A673 (cell line): ENCODE measurements around the gene PAPPA. TPM values are rescaled to one million over a fixed set of nuclear protein-coding genes. Genes with fewer than 3 reads are reported as not detected.

Experiments used
- BruUV-seq: library from RNA; stranded (reverse); fragments of 400-500 nt; replicated peaks from 2 replicates; lab custom pipeline; 2021; lab: Mats Ljungman, UMichigan
- CTCF ChIA-PET: fragments of 300-600 bp; sonication (Branson Sonifier 250); formaldehyde crosslinking; loops from one replicate; lab custom pipeline; 2022; ENCODE audit warnings: antibody characterized with exemption; lab: Charles Lee
- POLR2A ChIA-PET: fragments of 300-600 bp; sonication (Branson Sonifier 250); formaldehyde crosslinking; loops from one replicate; lab custom pipeline; 2022; ENCODE audit warnings: antibody characterized with exemption; ENCODE audit not compliant: low non-redundant PET; lab: Charles Lee
- DNase-seq: peaks from one replicate; pipeline ENCODE4 v3.0.0-alpha.2; 2015; ENCODE audit warnings: low spot score
- H3K27ac ChIP-seq: fragments of 200-600 bp; sonication (generic); 2 replicates; pipeline ENCODE4 v1.5.1; 2016; ENCODE audit warnings: mixed run types, low read depth, mild to moderate bottlenecking, mixed read lengths, antibody characterized with exemption, low read length; ENCODE audit not compliant: poor library complexity, severe bottlenecking
- H3K27me3 ChIP-seq: fragments of 200-600 bp; sonication (generic); replicated peaks from 2 replicates; pipeline ENCODE4 v1.6.1; 2017; ENCODE audit warnings: mixed run types, low read depth, mild to moderate bottlenecking, mixed read lengths, antibody characterized with exemption, low read length; ENCODE audit not compliant: insufficient read depth, poor library complexity
- H3K36me3 ChIP-seq: fragments of 200-600 bp; sonication (generic); 2 replicates; pipeline ENCODE4 v1.6.1; 2016; ENCODE audit warnings: mixed run types, mild to moderate bottlenecking, mixed read lengths, antibody characterized with exemption, low read length; ENCODE audit not compliant: insufficient read depth, poor library complexity, severe bottlenecking
- H3K4me1 ChIP-seq: fragments of 200-600 bp; sonication (generic); 2 replicates; pipeline ENCODE4 v1.6.1; 2017; ENCODE audit warnings: mixed run types, mild to moderate bottlenecking, mixed read lengths, antibody characterized with exemption, low read length; ENCODE audit not compliant: insufficient read depth, poor library complexity, severe bottlenecking
- H3K4me3 ChIP-seq: fragments of 200-600 bp; sonication (generic); 2 replicates; pipeline ENCODE4 v1.5.1; 2016; ENCODE audit warnings: low read depth, mixed run types, mild to moderate bottlenecking, mixed read lengths, low read length; ENCODE audit not compliant: poor library complexity, severe bottlenecking
- H3K9me3 ChIP-seq: fragments of 200-600 bp; sonication (generic); 2 replicates; pipeline ENCODE4 v1.6.1; 2016; ENCODE audit warnings: mixed run types, low read depth, mild to moderate bottlenecking, mixed read lengths, antibody characterized with exemption, low read length; ENCODE audit not compliant: poor library complexity, severe bottlenecking
- EZH2 ChIP-seq: fragments of 200-600 bp; sonication (generic); IDR thresholded peaks from 2 replicates; pipeline ENCODE4 v1.6.1; 2017; ENCODE audit warnings: borderline replicate concordance, low read depth, mild to moderate bottlenecking, mixed read lengths, antibody characterized with exemption, low read length; ENCODE audit not compliant: poor library complexity, severe bottlenecking
- intact Hi-C: fragments of 100-400 bp; cut with micrococcal nuclease; formaldehyde crosslinking; loops from one replicate; pipeline ENCODE4 v1.10.0; 2022; ENCODE audit not compliant: unreplicated experiment
- total RNA-seq: library from RNA; stranded (reverse); gene quantifications from 2 replicates; pipeline ENCODE4 v1.2.3, GENCODE V29; 2021
- TF ChIP-seq, protein P1 (sequence below): fragments of 300-800, 200-600 bp; sonication (generic); conservative IDR thresholded peaks from 2 replicates; pipeline ENCODE4 v1.5.1; 2017; ENCODE audit warnings: low read depth, mild to moderate bottlenecking, antibody characterized with exemption, low read length, moderate library complexity, mixed read lengths

PAPPA gene
- total RNA-seq, 1 experiment from 2014 or later = 47.4 TPM

DNA sequence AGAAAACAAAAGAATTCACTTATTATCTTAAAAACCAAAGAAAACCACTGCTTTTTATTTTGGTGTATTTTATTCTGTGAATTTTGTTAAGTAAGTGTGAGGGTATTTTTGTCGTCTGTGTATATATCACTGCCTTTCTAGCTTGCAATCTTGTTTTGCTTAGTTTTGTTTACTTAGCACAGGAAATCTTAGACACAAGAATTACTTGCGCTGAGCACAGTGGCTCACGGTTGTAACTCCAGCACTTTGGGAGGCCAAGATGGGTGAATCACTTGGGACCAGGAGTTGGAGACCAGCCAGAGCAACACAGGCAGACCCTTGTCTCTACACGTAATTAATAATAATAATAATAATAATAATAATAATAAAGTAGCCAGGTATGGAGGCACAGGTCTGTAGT lies 230.3 kb downstream of the PAPPA start:
- Histone ChIP-seq H3K27me3 (no peaks in the 10 kb centered on the region), H3K27ac (no peak overlapping the region), H3K4me3 (no peak overlapping the region), H3K9me3 (no peaks in the 10 kb centered on the region), H3K36me3 (peaks cover 78% of the 10 kb centered on the region), H3K4me1 (no peaks in the 10 kb centered on the region)
- no peak for DNase-seq
- no TSS peak for BruUV-seq
- CTCF ChIA-PET = no interaction called here
- intact Hi-C loops = no loop called here
- TF ChIP-seq, protein P1, sequence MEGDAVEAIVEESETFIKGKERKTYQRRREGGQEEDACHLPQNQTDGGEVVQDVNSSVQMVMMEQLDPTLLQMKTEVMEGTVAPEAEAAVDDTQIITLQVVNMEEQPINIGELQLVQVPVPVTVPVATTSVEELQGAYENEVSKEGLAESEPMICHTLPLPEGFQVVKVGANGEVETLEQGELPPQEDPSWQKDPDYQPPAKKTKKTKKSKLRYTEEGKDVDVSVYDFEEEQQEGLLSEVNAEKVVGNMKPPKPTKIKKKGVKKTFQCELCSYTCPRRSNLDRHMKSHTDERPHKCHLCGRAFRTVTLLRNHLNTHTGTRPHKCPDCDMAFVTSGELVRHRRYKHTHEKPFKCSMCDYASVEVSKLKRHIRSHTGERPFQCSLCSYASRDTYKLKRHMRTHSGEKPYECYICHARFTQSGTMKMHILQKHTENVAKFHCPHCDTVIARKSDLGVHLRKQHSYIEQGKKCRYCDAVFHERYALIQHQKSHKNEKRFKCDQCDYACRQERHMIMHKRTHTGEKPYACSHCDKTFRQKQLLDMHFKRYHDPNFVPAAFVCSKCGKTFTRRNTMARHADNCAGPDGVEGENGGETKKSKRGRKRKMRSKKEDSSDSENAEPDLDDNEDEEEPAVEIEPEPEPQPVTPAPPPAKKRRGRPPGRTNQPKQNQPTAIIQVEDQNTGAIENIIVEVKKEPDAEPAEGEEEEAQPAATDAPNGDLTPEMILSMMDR = no peak
- TF ChIP-seq EZH2 = no peak
- POLR2A ChIA-PET = no interaction called here

DNA sequence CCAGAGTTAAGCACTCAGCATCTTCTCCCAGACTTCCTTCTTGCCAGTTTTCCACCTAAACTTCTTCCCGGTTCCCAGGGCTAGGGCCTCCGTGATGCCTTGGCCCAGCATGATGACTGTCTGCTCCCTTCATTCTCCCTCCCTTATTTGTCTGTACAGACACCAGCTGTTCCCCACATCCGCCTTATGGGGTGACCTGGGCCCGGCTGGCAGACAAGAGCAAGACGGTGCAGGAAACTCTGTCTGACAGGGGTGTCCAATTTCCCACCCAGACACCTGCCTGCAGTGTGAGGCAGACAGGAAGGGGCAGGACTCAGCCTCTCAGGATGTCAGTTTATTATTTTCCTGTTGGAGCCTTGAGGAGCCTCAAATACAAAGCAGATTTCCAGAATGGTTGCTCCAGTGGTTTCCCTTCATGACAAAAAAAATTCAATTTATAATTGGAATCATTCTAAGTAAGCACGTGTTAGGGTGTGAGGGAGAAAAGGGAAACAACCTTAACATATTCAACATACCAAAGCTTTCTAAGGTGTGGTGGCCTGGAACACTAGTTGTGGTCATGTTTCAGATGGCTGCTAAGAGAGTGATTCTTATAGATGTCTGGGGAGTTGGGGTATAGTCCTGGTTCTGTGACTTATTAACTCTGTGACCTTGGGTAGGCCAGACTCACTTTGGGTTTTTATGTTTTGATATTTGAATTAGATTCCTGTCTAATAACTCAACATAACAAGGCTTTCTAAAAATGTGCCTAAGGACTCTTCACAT lies 234.5 kb downstream of the PAPPA start:
- Histone ChIP-seq H3K27me3 (no peaks in the 10 kb centered on the region), H3K27ac (no peak overlapping the region), H3K36me3 (peaks cover 80% of the 10 kb centered on the region), H3K9me3 (no peaks in the 10 kb centered on the region), H3K4me1 (no peaks in the 10 kb centered on the region), H3K4me3 (no peak overlapping the region)
- ChIA-PET POLR2A (no interaction called here), CTCF (no interaction called here)
- intact Hi-C loops = no loop called here
- no peak for TF ChIP-seq EZH2
- TF ChIP-seq, protein P1 = no peak
- BruUV-seq = no TSS peak
- no peak for DNase-seq

- no peaks in the 10 kb centered on the region for H3K4me1 ChIP-seq
- H3K36me3 ChIP-seq = peaks cover 74% of the 10 kb centered on the region
- no TSS peak for BruUV-seq
- no peak for DNase-seq
- no peak overlapping the region for H3K27ac ChIP-seq
- no peaks in the 10 kb centered on the region for H3K9me3 ChIP-seq
- no peak overlapping the region for H3K4me3 ChIP-seq
- ChIA-PET POLR2A (no interaction called here), CTCF (no interaction called here)
- TF ChIP-seq, protein P1 = no peak
- no peak for TF ChIP-seq EZH2
- no peaks in the 10 kb centered on the region for H3K27me3 ChIP-seq
- intact Hi-C loops = no loop called here
Measured at GRCh38 chr9:116389541-116390302, 236.1 kb downstream of the PAPPA start.
